ENCODE results near the gene GTSE1.

Gene GTSE1

GRCh38 chr22:46354176-46354992 is 57.7 kb downstream of the GTSE1 start:
- TF ChIP-seq SNAI2 (CRISPR knock-in tag; IDR thresholded peaks at IDR 0.05) (no peak), PATZ1 (CRISPR knock-in tag; IDR thresholded peaks at IDR 0.05; ENCODE audit: borderline replicate concordance) (no peak), TCF4 (CRISPR knock-in tag; IDR thresholded peaks at IDR 0.05; ENCODE audit: borderline replicate concordance) (no peak), CREB5 (CRISPR knock-in tag; IDR thresholded peaks at IDR 0.05; ENCODE audit: low read depth) (no peak), ISL1 (CRISPR knock-in tag; IDR thresholded peaks at IDR 0.05) (no peak), POU6F1 (CRISPR knock-in tag; IDR thresholded peaks at IDR 0.05; ENCODE audit: borderline replicate concordance, low read depth) (no peak), GLIS3 (CRISPR knock-in tag; IDR thresholded peaks at IDR 0.05) (no peak), ESRRG (CRISPR knock-in tag; IDR thresholded peaks at IDR 0.05) (no peak)

GRCh38 chr22:46354993-46355305 is 58.3 kb downstream of the GTSE1 start:
- ATAC-seq = no peak
- no peak for TF ChIP-seq ARNTL (CRISPR knock-in tag; IDR thresholded peaks at IDR 0.05; ENCODE audit: borderline replicate concordance, low read depth)
- TF ChIP-seq ZFP30 (CRISPR knock-in tag; IDR thresholded peaks at IDR 0.05) = no peak
- no peak for TF ChIP-seq ZC3H10 (CRISPR knock-in tag; IDR thresholded peaks at IDR 0.05)
- no peak for TF ChIP-seq SNAI2 (CRISPR knock-in tag; IDR thresholded peaks at IDR 0.05)
- no peak for TF ChIP-seq CSDC2 (CRISPR knock-in tag; IDR thresholded peaks at IDR 0.05)
- TF ChIP-seq ZNF70 (CRISPR knock-in tag; IDR thresholded peaks at IDR 0.05) = no peak
- TF ChIP-seq ISL1 (CRISPR knock-in tag; IDR thresholded peaks at IDR 0.05) = no peak
- TF ChIP-seq OSR1 (CRISPR knock-in tag; IDR thresholded peaks at IDR 0.05) = no peak
- no peak for TF ChIP-seq BACH2 (CRISPR knock-in tag; IDR thresholded peaks at IDR 0.05; ENCODE audit: borderline replicate concordance)
- TF ChIP-seq TOX (CRISPR knock-in tag; IDR thresholded peaks at IDR 0.05; ENCODE audit: borderline replicate concordance) = no peak
- no peak for TF ChIP-seq GLIS3 (CRISPR knock-in tag; IDR thresholded peaks at IDR 0.05)
- TF ChIP-seq CSRNP3 (CRISPR knock-in tag; IDR thresholded peaks at IDR 0.05) = no peak
- TF ChIP-seq TSHZ2 (CRISPR knock-in tag; IDR thresholded peaks at IDR 0.05) = no peak
- no peak for TF ChIP-seq POU6F1 (CRISPR knock-in tag; IDR thresholded peaks at IDR 0.05; ENCODE audit: borderline replicate concordance, low read depth)
- no peak for TF ChIP-seq PPARA (CRISPR knock-in tag; IDR thresholded peaks at IDR 0.05; ENCODE audit: borderline replicate concordance)
- TF ChIP-seq RARB (CRISPR knock-in tag; IDR thresholded peaks at IDR 0.05) = no peak
- no peak for TF ChIP-seq ESRRG (CRISPR knock-in tag; IDR thresholded peaks at IDR 0.05)
- TF ChIP-seq ZNF8 (CRISPR knock-in tag; IDR thresholded peaks at IDR 0.05) = no peak

More at GRCh38 chr22:46354176-46354992, 57.7 kb downstream of the GTSE1 start:
- no peak for ATAC-seq

Data from SK-N-SH treated with all-trans-retinoic acid at 6 μM for 48 hours (cell line).